ENCODE measurements around the gene DHRS3. TPM values are rescaled to one million over a fixed set of nuclear protein-coding genes. Genes with fewer than 3 reads are reported as not detected.
"Not testable (repeated sequence)": the region's sequence is repeated elsewhere in the genome, so short reads cannot be mapped to it uniquely, and the experiment has no call there.

Gene DHRS3
- total and polyA plus RNA-seq, 8 donors, result 15.1 to 103 (median 58.2) TPM

DNA sequence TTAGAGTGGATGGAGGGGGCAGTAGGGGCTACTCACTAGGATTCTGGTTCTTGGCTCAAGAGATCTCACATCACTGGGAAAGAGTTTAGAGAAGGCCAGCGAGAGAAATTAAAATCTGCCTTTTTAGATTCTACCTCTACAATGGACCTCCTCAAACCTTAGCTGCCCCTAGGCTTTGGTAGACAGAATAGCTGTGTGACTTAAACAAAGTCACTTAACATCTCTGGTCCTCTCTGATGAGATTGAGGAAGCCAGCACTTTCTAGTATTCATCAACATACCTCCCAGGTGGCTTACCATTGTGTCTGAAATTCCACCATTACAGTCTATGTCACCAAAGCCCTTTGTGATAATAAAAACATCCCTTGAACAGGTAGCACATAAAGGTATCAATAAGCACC lies 44.5 kb upstream of the DHRS3 start:
- no peak for DNase-seq
- 86 to 100% (median 90%) methylated on average over 1 of the region's 1 CpG for WGBS, 5 donors
- H3K36me3 ChIP-seq, result no peaks in the 10 kb centered on the region
- no peak overlapping the region for H3K27ac ChIP-seq
- no peak for TF ChIP-seq POLR2A (IDR thresholded peaks at IDR 0.05)
- peaks cover 0 to 9% (median 5%) of the 10 kb centered on the region in 4 donors for H3K4me1 ChIP-seq
- H3K4me3 ChIP-seq, result no peak overlapping the region
- no peaks in the 10 kb centered on the region for H3K27me3 ChIP-seq
- intact Hi-C loops (cut with DNase I; ENCODE audit: low total_unique reads), result no loop called here
- peaks cover 0 to 9% (median 7%) of the 10 kb centered on the region in 4 donors for H3K9me3 ChIP-seq

DNA sequence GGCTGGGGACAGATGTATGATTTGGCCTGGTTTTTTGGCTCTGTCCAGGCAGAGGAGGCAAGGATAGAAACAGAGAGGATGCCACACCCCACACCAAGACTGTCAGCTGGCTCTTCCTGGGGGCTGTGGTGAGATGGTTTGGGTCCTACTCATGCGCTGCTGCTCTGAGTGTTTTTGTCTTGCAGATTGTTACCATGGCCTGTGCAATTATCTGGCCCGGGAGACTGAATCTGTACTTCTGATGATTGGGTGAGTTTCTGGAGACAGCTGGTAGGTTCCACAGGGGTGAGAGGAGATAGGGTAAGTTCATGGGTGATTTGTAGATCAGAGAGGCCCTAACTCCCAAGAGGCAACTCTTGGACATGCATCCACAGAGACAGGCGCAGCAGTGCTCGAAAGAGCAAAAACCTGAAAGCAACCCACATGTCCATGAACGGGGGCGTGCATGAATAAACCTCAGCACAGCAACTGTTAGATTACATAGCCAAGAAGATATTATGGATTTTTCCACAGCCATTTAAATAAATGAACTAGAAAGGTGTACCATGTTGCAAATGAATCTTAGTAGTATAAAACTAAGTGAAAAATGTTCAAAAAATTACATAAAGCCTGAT lies 43.7 kb upstream of the DHRS3 start:
- intact Hi-C loops (cut with DNase I; ENCODE audit: low total_unique reads), result no loop called here
- no peak overlapping the region for H3K27ac ChIP-seq
- no peak for TF ChIP-seq EP300 (IDR thresholded peaks at IDR 0.05)
- TF ChIP-seq POLR2A (IDR thresholded peaks at IDR 0.05), result no peak
- TF ChIP-seq, protein P1, sequence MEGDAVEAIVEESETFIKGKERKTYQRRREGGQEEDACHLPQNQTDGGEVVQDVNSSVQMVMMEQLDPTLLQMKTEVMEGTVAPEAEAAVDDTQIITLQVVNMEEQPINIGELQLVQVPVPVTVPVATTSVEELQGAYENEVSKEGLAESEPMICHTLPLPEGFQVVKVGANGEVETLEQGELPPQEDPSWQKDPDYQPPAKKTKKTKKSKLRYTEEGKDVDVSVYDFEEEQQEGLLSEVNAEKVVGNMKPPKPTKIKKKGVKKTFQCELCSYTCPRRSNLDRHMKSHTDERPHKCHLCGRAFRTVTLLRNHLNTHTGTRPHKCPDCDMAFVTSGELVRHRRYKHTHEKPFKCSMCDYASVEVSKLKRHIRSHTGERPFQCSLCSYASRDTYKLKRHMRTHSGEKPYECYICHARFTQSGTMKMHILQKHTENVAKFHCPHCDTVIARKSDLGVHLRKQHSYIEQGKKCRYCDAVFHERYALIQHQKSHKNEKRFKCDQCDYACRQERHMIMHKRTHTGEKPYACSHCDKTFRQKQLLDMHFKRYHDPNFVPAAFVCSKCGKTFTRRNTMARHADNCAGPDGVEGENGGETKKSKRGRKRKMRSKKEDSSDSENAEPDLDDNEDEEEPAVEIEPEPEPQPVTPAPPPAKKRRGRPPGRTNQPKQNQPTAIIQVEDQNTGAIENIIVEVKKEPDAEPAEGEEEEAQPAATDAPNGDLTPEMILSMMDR (IDR thresholded peaks at IDR 0.05), result no peak
- no peak for TF ChIP-seq POLR2AphosphoS5 (IDR thresholded peaks at IDR 0.05)
- no peaks in the 10 kb centered on the region for H3K27me3 ChIP-seq
- peaks cover 0 to 9% (median 5%) of the 10 kb centered on the region in 4 donors for H3K4me1 ChIP-seq
- H3K9me3 ChIP-seq, result peaks cover 0 to 9% (median 7%) of the 10 kb centered on the region in 4 donors
- H3K4me3 ChIP-seq, result no peak overlapping the region
- DNase-seq, result no peak
- 88 to 94% (median 89%) methylated on average over 5 to 6 of the region's 6 CpGs for WGBS, 5 donors
- H3K36me3 ChIP-seq, result no peaks in the 10 kb centered on the region

DNA sequence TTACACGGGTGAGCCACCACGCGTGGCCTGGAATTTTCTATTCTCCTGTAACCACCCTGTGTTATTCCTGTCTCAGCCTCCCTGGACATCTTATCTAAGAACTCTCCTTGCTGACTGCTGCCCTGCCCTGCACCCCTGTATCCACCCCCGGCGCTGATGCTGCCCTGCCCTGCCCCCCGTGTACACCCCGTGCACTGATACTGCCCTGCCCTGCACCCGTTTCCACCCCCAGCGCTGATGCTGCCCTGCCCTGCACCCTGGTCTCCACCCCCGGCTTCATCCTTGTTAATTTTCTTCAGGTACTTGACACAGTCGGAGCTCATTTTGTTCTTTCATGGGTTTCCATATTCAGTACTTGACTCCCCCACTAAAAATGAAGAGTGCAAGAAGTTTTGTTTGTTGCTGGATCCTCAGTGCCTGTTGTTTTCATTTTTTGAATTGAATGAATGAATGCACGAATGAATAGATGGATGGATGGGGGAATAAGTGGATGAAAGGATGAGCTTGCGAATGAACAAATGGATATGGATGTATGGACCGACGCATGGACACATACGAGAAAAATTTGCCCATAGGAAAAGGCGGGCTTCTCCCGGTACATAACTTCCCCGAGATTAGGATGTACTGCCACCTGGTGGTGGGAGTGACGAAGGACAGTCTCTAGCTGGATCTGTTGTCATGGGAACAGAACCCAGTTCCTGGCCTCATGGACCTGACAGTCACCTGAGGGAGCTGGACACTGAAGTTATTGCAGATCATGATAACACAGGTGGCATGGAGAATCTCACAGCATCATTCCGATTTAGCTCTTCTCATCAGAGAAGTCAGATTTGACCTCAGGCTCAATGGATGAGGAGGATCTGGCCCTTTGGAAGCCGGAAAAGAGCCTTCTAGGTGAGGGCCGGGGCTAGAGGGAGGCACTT lies 40.8 kb upstream of the DHRS3 start:
- intact Hi-C loops (cut with DNase I; ENCODE audit: low total_unique reads), result loop anchor here (10.0 kb wide), 2 partner anchors 344 to 544 kb away; no protein-coding TSS in a partner anchor

DNA sequence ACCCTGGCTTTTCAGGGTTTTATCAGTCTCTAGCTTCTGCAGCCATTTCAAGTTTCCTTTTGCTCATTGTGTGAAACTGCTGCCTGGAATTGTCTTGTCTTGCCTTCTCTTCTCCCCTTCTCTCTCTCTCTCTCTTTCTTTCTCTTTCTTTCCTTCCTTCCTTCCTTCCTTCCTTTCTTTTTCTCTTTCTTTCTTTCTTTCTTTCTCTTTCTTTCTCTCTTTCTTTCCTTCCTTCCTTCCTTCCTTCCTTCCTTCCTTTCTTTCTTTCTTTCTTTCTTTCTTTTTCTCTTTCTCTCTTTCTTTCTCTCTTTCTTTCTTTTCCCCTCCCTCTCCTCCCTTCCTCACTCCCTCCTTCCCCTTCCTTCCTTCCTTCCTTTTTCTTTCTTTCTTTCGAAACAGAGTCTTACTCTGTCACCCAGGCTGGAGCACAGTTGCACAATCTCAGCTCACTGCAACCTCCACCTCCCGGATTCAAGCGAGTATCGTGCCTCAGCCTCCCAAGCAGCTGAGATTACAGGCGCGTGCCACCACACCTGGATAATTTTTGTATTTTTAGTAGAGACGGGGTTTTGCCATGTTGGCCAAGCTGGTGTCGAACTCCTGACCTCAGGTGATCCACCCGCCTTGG lies 40.0 kb upstream of the DHRS3 start:
- 89 to 96% (median 91%) methylated on average over 8 to 9 of the region's 9 CpGs for WGBS, 5 donors
- H3K27ac ChIP-seq, H3K4me3 ChIP-seq, H3K36me3 ChIP-seq, DNase-seq, H3K4me1 ChIP-seq, H3K9me3 ChIP-seq, H3K27me3 ChIP-seq: not testable (repeated sequence)
- intact Hi-C loops (cut with DNase I; ENCODE audit: low total_unique reads), result loop anchor here (10.0 kb wide), 2 partner anchors 343 to 543 kb away; no protein-coding TSS in a partner anchor

More for the DNA sequence above, 40.8 kb upstream of the DHRS3 start:
- H3K27me3 ChIP-seq, result no peaks in the 10 kb centered on the region
- H3K4me3 ChIP-seq, result no peak overlapping the region
- peaks cover 0 to 9% (median 7%) of the 10 kb centered on the region in 4 donors for H3K9me3 ChIP-seq
- H3K27ac ChIP-seq, result no peak overlapping the region
- no peaks in the 10 kb centered on the region for H3K36me3 ChIP-seq
- WGBS, 5 donors, result 33 to 37% (median 36%) methylated on average over 23 of the region's 23 CpGs
- TF ChIP-seq, protein P1 (IDR thresholded peaks at IDR 0.05), result peak in 6 of 7 experiments; percentile 58 to 98 (median 94)
- no peak for TF ChIP-seq POLR2A (IDR thresholded peaks at IDR 0.05)
- peak in 1 of 3 donors; percentile 59 for TF ChIP-seq POLR2AphosphoS5 (IDR thresholded peaks at IDR 0.05)
- peak; percentile 82 to 92 for DNase-seq
- peaks cover 0 to 9% (median 7%) of the 10 kb centered on the region in 4 donors for H3K4me1 ChIP-seq
